Heart left ventricle (tissue), 16 donors: Measurements from ENCODE around the gene NAALADL1. TPM values are rescaled to one million over a fixed set of nuclear protein-coding genes. Genes with fewer than 3 reads are reported as not detected.
A peak's percentile ranks its signal among the peaks of the same experiment; 100 is the strongest.

ENCODE experiments used
- ATAC-seq, 4 donors: fragments of 200-7000 bp; cut with Tn5 transposase; one replicate each; pipeline ENCODE4 v1.9.1; 2020 to 2022; ENCODE audit warnings: moderate library complexity in 4 of 4, mild to moderate bottlenecking in 3 of 4, moderate number of reproducible peaks in 1 of 4
- DNase-seq, 5 donors: peaks; one replicate each; pipeline ENCODE4 v3.0.0-alpha.2; 2020
- H3K27ac ChIP-seq, 12 donors: fragments of 200-600 bp; sonication (generic) in 4 of 12; one replicate each; pipeline versions ENCODE4 v1.5.0 to v1.8.0; 2016 to 2022; ENCODE audit warnings: mild to moderate bottlenecking in 2 of 12
- H3K27me3 ChIP-seq, 9 donors: fragments of 200-600 bp; sonication (generic) in 2 of 9; one replicate each; pipeline versions ENCODE4 v1.5.1 to v1.8.0; 2016 to 2022; ENCODE audit warnings: mild to moderate bottlenecking in 3 of 9
- H3K36me3 ChIP-seq, 9 donors: fragments of 200-600 bp; sonication (generic) in 2 of 9; one replicate each; pipeline versions ENCODE4 v1.5.0 to v1.8.0; 2018 to 2022; ENCODE audit warnings: mild to moderate bottlenecking in 2 of 9
- H3K4me1 ChIP-seq, 12 donors: fragments of 200-600 bp; sonication (generic) in 4 of 12; one replicate each; pipeline versions ENCODE4 v1.5.0 to v1.8.0; 2016 to 2022; ENCODE audit warnings: mild to moderate bottlenecking in 3 of 12
- H3K4me3 ChIP-seq, 12 donors: fragments of 200-600 bp; sonication (generic) in 4 of 12; one replicate each; pipeline versions ENCODE4 v1.5.0 to v1.8.0; 2017 to 2022; ENCODE audit warnings: mild to moderate bottlenecking in 9 of 12, moderate library complexity in 4 of 12
- H3K9me3 ChIP-seq, 12 donors: fragments of 200-600 bp; sonication (generic) in 4 of 12; one replicate each; pipeline versions ENCODE4 v1.5.0 to v1.8.0; 2016 to 2022; ENCODE audit warnings: mild to moderate bottlenecking in 1 of 12
- POLR2A ChIP-seq, 2 donors: fragments of 450-650 bp; IDR thresholded peaks; one replicate each; pipeline ENCODE4 v1.6.1; 2017; ENCODE audit warnings: antibody characterized with exemption in 2 of 2, mild to moderate bottlenecking in 2 of 2, moderate library complexity in 2 of 2
- WGBS, 4 donors: extraction: QIAGEN DNeasy Blood & Tissue Kit in 2 of 4; methylation state at CpG; one replicate each; pipeline versions ENCODE4 v1.1.5 to v1.1.7; 2013 to 2018; 5-methylcytosine and 5-hydroxymethylcytosine counted together
- intact Hi-C, 10 donors: fragments of 100-400 bp; cut with DNase I; formaldehyde crosslinking; loops; one replicate each; pipeline versions ENCODE4 v1.11.1 to v1.14.2; 2022
- polyA plus RNA-seq, 2 donors: library from polyadenylated mRNA; stranded (reverse); fragments of 200-250 nt; gene quantifications; one replicate each; pipeline ENCODE4 v1.2.3, GENCODE V29; 2013
- total RNA-seq, 9 donors: library from RNA; depleted of rRNA in 2 of 9; stranded (reverse); fragments of >200 nt in 2 of 9; fragmentation: NEBNext Ultra II Directional in 3 of 9; extraction: Animal tissue kit (Norgen Biotek cat#: 25700) in 3 of 9; gene quantifications; one replicate each; pipeline versions ENCODE4 v1.1.0 to v1.2.4, GENCODE V29; 2016 to 2023
- TF ChIP-seq, protein P1 (sequence below), 12 donors: fragments of 200-600 bp; sonication (generic) in 4 of 12; IDR thresholded peaks; one replicate each; pipeline versions ENCODE4 v1.5.0 to v1.8.0; 2018 to 2022; ENCODE audit warnings: antibody characterized with exemption in 12 of 12, mild to moderate bottlenecking in 5 of 12
- donor health status: ischemic (EF 13 %, LVEDD 7.1; RV severe dilation, severe dysfunction).
- donor health status: healthy with polysubstance abuse.
- donor health status: DM: no; HTN: yes; CAD: no.
- donor health status: DM: no; HTN: no; CAD: no.
- donor health status: ischemic (EF 25% LVEDD 6.9; RV normal size, moderate dysfunction).
- donor health status: ischemic (EF 25% LVEDD 5.7; RV mildly dilated, moderate dysfunction).
- donor health status: healthy.
- donor health status: DM: yes; HTN: yes; CAD: no.
- donor health status: ischemic (EF 35%, LVEDD 5.7; RV mildly dilated, moderate dysfunction).
- donor health status: nonischemic (EF 11% LVEDD 7.7; RV severe dilation, severe dysfunction).
- donor health status: DM: yes; HTN: yes; CAD: no.
- donor health status: PGD.
- donor health status: ischemic (EF 29% LVEDD 5.4; RV normal size, mild dysfunction).
- donor health status: nonischemic (EF 23%, LVEDD 6.1; RV moderate dilation, normal function).

The NAALADL1 gene
- total and polyA plus RNA-seq, 11 donors: 2.6 to 7.4 (median 3.4) TPM

DNA sequence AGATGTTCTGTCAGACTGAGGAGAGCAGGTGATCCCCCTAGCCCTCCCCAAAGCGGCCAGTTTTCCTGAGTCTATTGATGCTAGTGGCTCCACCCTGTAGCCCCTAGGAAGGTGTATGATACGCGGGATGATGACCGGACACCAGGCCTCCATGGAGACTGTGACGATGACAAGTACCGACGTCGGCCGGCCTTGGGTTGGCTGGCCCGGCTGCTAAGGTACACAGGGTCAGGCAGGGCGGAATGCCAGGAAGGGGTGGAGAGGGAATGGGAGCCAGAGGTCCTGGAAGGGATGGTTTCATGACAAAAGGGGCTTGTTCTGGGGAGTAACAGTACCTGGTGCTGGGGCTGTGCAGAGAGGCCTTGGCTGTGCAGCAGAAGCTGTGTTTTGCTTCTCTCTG, 28.9 kb upstream of the NAALADL1 start:
- 86 to 93% (median 89%) methylated on average over 11 of the region's 11 CpGs for WGBS, 4 donors
- Histone ChIP-seq H3K4me1 (peaks cover 4 to 27% (median 16%) of the 10 kb centered on the region in 12 donors), H3K27me3 (no peaks in the 10 kb centered on the region), H3K36me3 (peaks cover 0 to 51% (median 42%) of the 10 kb centered on the region in 9 donors), H3K27ac (no peak overlapping the region), H3K4me3 (no peak overlapping the region), H3K9me3 (no peaks in the 10 kb centered on the region)
- no peak for TF ChIP-seq POLR2A (IDR thresholded peaks at IDR 0.05)
- TF ChIP-seq, protein P1, sequence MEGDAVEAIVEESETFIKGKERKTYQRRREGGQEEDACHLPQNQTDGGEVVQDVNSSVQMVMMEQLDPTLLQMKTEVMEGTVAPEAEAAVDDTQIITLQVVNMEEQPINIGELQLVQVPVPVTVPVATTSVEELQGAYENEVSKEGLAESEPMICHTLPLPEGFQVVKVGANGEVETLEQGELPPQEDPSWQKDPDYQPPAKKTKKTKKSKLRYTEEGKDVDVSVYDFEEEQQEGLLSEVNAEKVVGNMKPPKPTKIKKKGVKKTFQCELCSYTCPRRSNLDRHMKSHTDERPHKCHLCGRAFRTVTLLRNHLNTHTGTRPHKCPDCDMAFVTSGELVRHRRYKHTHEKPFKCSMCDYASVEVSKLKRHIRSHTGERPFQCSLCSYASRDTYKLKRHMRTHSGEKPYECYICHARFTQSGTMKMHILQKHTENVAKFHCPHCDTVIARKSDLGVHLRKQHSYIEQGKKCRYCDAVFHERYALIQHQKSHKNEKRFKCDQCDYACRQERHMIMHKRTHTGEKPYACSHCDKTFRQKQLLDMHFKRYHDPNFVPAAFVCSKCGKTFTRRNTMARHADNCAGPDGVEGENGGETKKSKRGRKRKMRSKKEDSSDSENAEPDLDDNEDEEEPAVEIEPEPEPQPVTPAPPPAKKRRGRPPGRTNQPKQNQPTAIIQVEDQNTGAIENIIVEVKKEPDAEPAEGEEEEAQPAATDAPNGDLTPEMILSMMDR (IDR thresholded peaks at IDR 0.05): no peak
- intact Hi-C loops: loop anchor here in 2 of 10 donors (10.0 kb wide), 1 partner anchor 72 kb away; the partner anchor contains the start of gene ARL2 (in 2 of the 2)
- no peak for DNase-seq
- ATAC-seq: no peak

DNA sequence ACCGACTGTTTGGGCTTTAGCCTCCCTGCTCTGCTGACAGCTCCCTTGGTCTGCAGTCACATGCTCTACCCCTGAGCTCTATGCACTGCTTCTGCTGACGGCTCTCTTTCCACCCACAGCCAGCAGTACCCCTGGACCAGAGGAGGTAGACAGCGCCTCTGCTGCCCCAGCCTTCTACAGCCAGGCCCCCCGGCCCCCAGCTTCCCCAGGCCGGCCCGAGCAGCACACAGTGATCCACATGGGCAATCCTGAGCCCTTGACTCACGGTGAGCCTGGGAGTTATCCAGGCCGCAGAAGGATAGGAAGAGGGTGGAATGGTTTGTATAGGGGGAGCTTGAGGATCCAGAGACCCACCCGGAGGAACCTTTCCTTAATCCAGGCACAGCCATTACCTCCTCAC, 28.5 kb upstream of the NAALADL1 start:
- Histone ChIP-seq H3K27me3 (no peaks in the 10 kb centered on the region), H3K36me3 (peaks cover 0 to 51% (median 42%) of the 10 kb centered on the region in 9 donors), H3K4me1 (peaks cover 4 to 27% (median 16%) of the 10 kb centered on the region in 12 donors), H3K9me3 (no peaks in the 10 kb centered on the region), H3K27ac (no peak overlapping the region), H3K4me3 (no peak overlapping the region)
- TF ChIP-seq, protein P1 (IDR thresholded peaks at IDR 0.05): no peak
- TF ChIP-seq POLR2A (IDR thresholded peaks at IDR 0.05): no peak
- intact Hi-C loops: loop anchor here in 2 of 10 donors (10.0 kb wide), 1 partner anchor 72 kb away; the partner anchor contains the start of gene ARL2 (in 2 of the 2)
- DNase-seq (no peak), ATAC-seq (no peak)
- WGBS, 4 donors: 91 to 95% (median 93%) methylated on average over 7 to 9 of the region's 9 CpGs

DNA sequence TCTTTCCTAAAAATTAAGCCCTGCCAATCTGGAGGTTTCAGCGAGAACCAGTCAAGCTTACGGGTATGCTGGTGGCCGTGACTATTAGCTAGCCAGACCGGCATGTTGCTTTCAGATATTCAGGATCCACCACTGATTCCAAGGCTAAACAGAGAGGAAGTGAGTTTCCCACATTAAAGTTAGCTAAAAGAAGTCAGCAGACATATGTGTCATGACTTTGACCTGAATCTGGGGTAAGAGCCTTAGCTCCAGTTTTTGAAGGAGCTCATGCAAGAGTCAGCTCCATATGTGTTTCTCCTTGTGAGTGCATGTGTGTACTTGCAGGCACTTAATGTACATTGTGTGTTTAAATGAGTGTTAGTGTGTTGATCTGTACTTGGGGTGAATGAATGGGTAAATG, 27.1 kb upstream of the NAALADL1 start:
- no peak for DNase-seq
- Histone ChIP-seq H3K27me3 (no peaks in the 10 kb centered on the region), H3K27ac (no peak overlapping the region), H3K36me3 (peaks cover 0 to 51% (median 42%) of the 10 kb centered on the region in 9 donors), H3K4me1 (peaks cover 4 to 27% (median 16%) of the 10 kb centered on the region in 12 donors), H3K9me3 (no peaks in the 10 kb centered on the region), H3K4me3 (no peak overlapping the region)
- intact Hi-C loops: loop anchor here in 4 of 10 donors (2.0 to 10.0 kb wide), 3 partner anchors 35 to 71 kb away; partner anchors contain the start of genes ARL2 (in 2 of the 4) and SAC3D1 (in 1 of the 4)
- no peak for ATAC-seq
- no peak for TF ChIP-seq POLR2A (IDR thresholded peaks at IDR 0.05)
- TF ChIP-seq, protein P1 (IDR thresholded peaks at IDR 0.05): no peak
- WGBS, 4 donors: 79 to 97% (median 92%) methylated on average over 4 of the region's 4 CpGs

DNA sequence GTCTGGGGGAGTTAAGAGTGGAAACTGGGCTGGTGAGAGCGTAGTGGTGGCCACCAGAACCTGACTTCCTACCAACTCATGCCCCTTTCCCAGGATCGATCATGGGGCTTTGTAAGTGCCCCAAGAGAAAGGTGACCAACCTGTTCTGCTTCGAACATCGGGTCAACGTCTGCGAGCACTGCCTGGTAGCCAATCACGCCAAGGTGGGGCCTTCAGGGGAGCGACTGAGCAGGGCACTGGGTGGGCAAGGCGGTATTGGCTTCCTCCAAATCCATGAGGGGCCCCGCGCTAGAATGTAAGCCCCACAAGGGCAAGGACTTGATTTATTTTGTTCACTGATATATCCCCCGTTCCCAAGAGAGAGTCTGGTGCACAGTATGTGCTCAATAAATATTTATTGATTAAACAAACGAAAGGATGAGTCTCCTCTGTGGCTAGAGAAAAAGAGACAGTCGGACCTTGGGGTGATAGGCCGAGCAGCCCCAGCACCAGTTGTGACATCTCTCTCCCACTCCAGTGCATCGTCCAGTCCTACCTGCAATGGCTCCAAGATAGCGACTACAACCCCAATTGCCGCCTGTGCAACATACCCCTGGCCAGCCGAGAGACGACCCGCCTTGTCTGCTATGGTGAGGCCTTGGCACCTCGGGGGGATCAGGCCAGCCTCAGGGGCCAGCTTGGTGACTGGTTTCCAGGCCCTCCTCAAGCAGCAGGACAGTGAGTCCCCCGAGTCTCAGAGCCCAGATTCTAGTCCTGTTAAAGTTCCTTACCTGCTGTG, 26.4 kb upstream of the NAALADL1 start:
- no peak for TF ChIP-seq POLR2A (IDR thresholded peaks at IDR 0.05)
- TF ChIP-seq, protein P1 (IDR thresholded peaks at IDR 0.05): no peak
- ATAC-seq: peak in 2 of 4 donors; percentile 5 to 8

More for the DNA sequence above, 26.4 kb upstream of the NAALADL1 start:
- no peaks in the 10 kb centered on the region for H3K27me3 ChIP-seq
- peak overlapping the region; percentile 44 to 93 (median 79) for H3K4me3 ChIP-seq
- 47 to 53% (median 48%) methylated on average over 21 to 23 of the region's 23 CpGs for WGBS, 4 donors
- peaks cover 0 to 48% (median 42%) of the 10 kb centered on the region in 9 donors for H3K36me3 ChIP-seq
- H3K4me1 ChIP-seq: peaks cover 4 to 27% (median 16%) of the 10 kb centered on the region in 12 donors
- DNase-seq: no peak
- H3K9me3 ChIP-seq: no peaks in the 10 kb centered on the region
- intact Hi-C loops: loop anchor here in 7 of 10 donors (1.0 to 10.0 kb wide), 8 partner anchors 12 to 72 kb away; partner anchors contain the start of genes SAC3D1 (in 5 of the 7), ARL2 (in 4 of the 7), VPS51 (in 2 of the 7) and FAU (in 1 of the 7)
- H3K27ac ChIP-seq: peak overlapping the region; percentile 45 to 95 (median 90)
